Thyroid gland (tissue), 4 donors: ENCODE data around the gene FMN1.

Experiments used
- CTCF ChIP-seq, 6 experiments: fragments of 200-600 bp in 3 of 6; fragments of 450-650 bp in 3 of 6; sonication (generic) in 3 of 6; IDR thresholded peaks; one replicate each; pipeline ENCODE4 v1.5.1; 2016 to 2019; ENCODE audit warnings: antibody characterized with exemption in 6 of 6, mild to moderate bottlenecking in 2 of 6, inconsistent platforms in 1 of 6, moderate library complexity in 1 of 6
- POLR2A ChIP-seq, 2 donors: fragments of 450-650 bp; IDR thresholded peaks; one replicate each; pipeline ENCODE4 v1.6.1; 2017; ENCODE audit warnings: antibody characterized with exemption in 2 of 2, mild to moderate bottlenecking in 2 of 2, moderate library complexity in 1 of 2

DNA sequence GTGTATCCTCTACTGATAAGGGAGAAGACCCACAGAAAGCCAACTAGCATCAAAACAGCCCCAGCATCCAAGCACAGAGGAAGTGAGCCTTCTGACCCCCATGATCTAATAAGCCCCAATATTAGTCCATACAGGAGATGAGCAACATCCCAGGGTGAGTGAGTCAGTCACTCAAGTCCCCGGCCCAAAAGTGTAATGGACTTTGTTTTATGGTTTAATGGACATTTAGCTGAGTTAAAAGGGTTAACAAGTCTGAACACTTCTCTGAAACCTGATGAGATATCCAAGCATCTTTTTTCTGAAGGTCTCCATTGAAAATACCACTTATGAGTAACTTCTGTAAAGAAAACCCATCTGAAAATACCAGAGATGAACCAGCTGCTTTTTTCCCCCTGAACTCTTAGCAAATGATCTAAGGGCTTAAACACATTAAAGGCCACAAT is 361.1 kb downstream of the FMN1 start:
- TF ChIP-seq CTCF (IDR thresholded peaks at IDR 0.05): no peak
- no peak for TF ChIP-seq POLR2A (IDR thresholded peaks at IDR 0.05)
